Activated naive CD4-positive, alpha-beta T cell treated with anti-CD3 and anti-CD28 coated beads, Interleukin-2, amount 50 U/mL, for 16 hours (primary cell): ENCODE measurements around the gene PPP1R14D.

Experiments used
- DNase-seq: peaks from one replicate; pipeline ENCODE4 v3.0.0-alpha.2; 2020

PPP1R14D gene

DNA sequence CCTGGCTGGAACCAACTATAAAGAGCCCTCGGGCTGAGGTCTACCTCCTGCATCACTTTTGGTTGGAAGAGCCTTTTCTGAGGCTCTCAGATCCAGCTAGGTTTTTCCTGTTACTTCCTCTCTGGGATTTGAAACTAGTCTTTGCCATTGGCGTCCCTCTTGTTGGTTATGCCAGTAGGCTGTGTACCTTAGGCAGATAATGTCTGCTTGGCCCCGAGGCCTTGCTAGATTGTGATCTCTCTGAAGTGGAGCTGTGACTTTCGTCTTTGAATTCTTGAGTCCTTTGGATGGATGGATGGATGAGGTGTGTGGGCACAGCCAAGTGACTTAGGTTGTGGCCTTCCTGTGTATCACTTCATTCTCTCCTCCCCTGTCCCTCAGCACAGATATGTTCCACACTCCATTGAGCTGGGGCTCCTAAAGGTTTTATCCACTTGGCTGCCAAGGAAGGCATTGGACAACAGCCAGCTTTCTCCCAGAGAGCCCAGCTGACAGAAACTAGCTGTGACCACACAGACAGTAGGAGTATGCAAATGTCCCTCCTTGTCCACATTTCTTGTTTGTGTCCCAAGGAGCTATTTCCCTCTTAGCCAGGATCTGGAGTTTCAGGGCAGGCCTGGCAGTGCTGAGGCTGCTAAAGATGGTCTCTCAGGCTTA, 13.3 kb downstream of the PPP1R14D start:
- DNase-seq = no peak

DNA sequence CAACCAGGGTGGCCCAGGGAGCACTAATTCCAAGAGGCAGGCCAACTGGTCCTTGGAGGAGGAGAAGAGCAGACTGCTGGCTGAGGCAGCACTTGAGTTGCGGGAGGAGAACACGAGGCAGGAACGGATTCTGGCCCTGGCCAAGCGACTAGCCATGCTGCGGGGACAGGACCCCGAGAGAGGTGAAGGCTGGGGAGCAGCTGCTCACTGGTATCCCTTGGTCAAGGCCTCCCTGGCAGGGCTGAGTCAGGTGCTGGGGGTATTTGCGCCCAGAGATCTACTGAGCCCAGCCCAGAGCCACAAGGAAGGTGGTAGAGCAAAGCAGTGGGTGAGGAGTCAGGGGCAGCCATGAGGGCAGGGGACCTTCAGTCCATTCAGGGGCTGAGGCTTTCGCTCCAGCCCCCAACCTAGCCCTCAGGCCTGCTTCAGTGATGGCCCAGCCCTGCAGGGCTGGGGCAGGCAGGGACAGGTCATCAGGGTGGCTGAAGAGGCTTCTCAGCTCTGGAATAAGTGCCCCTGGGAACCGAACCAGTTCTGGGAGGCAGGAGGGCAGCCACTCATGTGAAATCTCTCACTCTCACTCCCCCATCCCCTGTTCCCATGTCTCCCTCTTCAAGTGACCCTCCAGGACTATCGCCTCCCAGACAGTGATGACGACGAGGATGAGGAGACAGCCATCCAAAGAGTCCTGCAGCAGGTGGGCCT, 15.6 kb downstream of the PPP1R14D start:
- no peak for DNase-seq

DNA sequence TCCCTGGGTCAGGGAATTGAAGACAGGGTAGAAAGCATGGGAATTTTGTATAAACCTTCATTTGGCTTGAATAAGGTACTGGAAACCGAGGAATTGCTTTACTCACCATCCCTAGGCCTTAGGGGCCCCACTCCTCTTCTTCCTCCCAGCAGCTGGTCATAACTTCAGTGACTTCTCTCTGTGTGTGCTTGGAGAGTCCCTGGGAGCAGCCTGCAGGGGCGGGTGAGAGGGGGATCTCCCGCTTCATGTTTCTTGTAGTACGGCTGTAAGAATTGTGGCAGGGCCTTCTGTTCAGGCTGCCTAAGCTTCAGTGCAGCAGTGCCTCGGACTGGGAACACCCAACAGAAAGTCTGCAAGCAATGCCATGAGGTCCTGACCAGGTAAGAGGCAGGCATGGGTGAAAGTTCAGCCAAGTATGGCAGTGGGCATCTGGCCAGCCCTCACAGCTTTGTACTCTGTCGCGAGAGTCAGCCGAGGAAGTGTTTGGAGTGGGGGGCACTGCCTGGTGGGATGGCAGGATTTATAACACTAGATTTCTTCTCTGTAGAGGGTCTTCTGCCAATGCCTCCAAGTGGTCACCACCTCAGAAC, 19.6 kb downstream of the PPP1R14D start:
- no peak for DNase-seq

DNA sequence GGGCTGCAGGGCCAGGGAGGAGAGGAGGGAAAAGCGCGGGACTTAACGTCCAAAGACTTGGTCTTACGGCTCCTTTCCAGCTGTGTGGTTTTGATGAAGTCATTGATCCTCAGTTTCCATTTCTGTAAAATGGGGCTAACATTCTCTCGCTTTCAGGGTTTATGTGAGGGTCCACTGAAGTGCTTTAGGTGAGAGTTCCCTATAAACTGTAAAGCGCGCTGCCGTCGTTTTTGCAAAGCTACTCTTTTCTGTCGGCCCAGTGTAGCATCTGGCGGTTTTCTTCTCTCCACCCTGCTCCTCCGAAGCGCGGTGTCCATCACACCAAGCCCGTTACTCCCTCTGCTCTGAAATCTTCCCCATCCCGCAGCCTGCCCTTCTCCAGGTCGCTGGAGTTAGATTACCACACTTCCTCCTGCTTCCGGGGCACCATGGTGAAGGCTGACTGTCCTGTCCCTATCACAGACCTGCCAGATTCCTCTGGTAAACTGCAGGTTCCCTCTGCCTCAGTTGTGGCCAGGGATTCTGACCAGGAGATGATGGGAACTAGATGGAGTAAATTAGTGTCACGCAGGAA, 20.5 kb downstream of the PPP1R14D start:
- no peak for DNase-seq

DNA sequence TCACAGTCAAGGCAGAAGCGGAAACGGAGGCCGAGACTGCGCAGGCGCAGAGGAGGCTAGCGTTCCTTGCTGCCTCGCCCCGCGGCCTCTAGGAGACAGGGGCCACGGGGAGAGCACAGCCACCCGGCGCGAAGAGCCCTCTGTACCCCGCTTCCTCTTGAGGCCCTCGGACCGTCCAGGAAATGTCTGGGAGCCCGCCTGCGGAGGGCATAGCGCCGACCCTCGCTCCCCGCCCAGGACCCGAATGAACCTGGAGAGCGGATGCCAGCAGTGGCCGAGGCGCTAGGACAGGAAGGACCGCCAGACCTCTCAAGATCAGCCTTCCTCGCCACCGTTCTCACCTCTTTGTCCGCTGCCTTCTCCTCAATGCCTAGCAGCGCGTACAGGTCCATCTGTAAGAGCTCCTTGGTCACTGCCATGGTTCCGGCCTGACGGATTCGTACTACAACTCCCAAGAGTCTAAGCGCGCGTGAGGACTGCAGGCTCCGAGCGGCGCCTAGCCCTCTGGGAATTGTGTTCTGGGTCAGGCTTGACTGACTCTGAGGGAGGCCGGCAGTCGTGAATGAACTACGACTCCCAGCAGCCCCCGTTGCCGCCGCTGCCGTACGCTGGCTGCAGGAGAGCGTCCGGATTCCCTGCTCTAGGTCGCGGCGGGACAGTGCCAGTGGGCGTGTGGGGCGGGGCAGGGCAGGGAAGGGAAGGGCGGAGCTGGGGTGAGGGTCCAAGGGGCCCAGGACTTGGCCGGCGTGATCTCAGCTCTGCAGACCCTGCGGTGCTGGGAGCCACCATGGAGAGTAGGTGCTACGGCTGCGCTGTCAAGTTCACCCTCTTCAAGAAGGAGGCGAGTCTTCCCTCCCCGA, 21.2 kb downstream of the PPP1R14D start, which contains the start of the genes DNAJC17 and ZFYVE19:
DNAJC17 (minus strand) TSS at position 446 of the 860 bp plus-strand sequence; CDS start at position 419, 27 bp downstream.
ZFYVE19 (plus strand) TSS at position 62 of the 860 bp plus-strand sequence; CDS start at position 563, 501 bp downstream.
- peak; percentile 95 for DNase-seq

GRCh38 chr15:40806672-40807027, 21.9 kb downstream of the PPP1R14D start:
- no peak for DNase-seq

DNA sequence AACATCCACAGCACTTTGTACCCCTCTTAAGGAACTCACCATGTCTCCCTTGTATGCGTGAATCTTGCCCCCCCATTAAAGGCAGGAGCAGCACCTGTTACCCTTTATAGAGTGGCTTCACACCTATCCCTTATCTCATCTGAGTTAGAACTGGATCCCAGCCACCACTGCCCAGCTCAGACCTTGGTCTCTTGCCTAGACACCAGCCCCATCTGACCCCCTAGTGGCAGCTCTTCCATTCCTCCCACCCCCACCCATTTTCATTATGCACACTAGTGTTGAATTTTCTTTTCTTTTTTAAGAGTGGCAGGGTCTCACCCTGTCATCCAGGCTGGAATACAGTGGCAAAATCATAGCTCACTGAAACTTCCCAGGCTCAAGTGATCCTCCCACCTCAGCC, 24.8 kb downstream of the PPP1R14D start:
- DNase-seq = no peak

- no peak for DNase-seq
Measured at GRCh38 chr15:40803076-40803475, 25.4 kb downstream of the PPP1R14D start.

DNA sequence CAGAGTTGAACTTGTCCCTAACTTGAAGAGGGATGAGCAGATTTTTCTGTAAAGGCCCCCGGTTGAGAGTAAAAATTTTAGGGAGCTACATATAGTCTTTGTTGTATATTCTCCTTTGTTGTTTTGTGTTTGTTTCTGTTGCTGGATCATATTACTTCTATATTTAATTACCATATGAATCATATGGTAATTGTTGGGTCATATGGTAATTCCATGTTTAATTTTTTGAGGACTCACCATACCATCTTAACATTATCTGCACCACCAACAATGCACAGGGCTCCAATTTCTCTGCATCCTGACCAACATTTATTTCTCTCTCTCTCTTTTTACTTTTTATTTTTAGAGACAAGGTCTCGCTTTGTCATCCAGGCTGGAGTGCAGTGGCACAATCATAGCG, 29.0 kb downstream of the PPP1R14D start:
- no peak for DNase-seq

DNA sequence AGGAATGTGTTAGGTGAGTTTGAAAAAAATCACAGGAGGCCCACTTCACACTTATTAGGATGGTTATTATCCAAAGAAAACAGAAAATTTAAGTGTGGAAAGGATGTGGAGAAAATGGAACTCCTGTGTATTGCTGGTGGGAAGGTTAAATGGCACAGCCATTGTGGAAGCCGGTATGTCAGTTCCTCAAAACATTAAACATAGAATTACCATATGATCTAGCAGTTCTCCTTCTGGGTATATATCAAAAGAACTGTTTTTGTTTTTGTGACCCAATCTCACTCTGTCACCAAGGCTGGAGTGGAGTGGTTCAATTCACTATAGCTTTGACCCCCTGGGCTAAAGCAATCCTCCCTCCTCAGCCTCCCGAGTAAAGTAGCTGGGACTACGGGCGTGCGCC, 32.0 kb downstream of the PPP1R14D start:
- DNase-seq = no peak

DNA sequence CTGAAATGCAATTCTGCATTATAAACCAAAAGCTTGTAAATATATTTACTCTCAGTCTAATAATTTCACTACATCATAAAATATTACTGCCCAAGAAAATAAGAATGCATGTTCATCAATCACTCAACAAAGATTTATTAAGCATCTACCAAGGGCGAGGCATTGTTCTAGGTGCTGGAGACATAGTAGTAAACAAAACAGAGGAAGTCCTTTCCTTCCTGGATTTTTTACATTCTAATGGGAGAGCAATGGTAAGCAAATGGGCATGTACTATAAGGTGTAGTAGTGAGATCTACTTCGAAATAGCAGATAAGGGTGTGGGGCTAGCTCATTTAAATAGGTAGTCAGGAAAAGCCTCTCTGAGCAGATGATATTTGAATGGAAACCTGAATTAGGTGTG, 32.5 kb downstream of the PPP1R14D start:
- DNase-seq = no peak

- no peak for DNase-seq
Measured at GRCh38 chr15:40793216-40793989, 35.1 kb downstream of the PPP1R14D start.

DNA sequence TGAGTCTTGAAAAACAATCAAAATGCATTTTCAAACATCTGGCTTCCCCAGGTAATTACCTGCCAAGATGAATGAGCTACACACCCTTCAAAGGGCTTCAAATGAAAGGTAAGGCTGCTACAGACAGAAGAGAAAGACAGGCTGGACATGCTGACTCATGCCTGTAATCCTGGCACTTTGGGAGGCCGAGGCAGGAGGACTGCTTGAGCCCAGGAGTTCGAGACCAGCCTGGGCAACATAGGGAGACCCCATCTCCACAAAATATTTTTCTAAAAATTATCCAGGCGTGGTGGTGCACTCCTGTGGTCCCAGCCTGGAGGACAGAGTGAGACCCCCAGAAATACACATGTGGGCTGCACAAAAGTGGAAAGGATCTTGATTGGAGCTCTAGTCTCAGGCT, 36.1 kb downstream of the PPP1R14D start:
- DNase-seq = no peak

- DNase-seq = no peak
Measured at GRCh38 chr15:40790718-40791117, 37.8 kb downstream of the PPP1R14D start.

DNA sequence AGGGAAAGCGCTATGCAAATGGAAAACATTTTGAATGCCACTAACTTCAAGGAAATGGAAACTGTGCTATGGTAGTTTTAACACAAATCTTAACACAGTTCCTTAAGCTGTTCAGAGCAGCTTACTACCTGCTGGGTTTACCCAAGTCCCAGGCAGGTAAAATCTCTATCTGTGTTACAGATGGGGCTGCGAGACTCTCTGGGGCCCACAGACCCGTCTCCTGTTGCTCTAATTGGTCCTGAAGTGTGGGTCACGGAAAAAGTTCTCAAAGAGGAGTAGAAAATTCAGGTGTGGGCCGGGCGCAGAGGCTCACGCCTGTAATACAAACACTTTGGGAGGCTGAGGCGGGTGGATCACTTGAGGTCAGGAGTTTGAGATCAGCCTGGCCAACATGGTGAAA, 38.5 kb downstream of the PPP1R14D start:
- no peak for DNase-seq

DNA sequence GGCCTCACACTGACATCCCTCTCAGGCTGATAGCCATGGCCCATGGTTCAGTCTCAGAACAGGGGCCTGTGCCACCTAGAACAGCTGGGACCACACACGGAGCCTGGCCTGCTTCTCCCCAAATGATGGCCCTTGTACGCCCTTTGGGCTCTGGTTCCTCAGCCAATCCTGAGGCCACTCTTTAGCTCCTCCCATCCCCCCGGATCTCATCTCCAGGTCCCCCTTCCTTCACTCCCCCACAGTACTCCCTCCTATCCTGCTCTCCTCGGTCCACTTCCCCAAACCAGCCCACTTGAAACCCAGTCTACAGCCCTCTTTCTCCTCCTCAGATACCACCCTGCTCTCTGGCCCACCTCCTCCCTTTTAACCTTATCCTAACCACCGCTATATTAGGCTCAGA, 39.4 kb downstream of the PPP1R14D start:
- DNase-seq = no peak

DNA sequence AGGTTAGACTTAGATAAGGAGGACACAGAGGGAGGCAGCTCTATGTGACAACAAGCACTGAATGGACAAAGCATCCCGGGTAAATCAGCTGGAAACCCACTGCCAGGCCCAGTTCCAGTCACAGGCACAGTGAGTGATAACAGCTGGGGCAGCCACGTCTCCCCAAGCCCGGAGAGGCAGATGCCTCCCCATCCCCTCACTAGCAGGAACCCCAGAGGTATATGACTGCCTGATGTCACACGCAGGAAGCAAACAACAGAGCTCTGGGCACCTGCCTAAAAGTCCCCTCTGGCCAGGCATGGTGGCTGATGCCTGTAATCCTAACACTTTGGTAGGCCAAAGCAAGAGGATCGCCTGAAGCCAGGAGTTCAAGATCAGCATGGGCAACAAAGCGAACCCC, 40.5 kb downstream of the PPP1R14D start:
- no peak for DNase-seq

DNA sequence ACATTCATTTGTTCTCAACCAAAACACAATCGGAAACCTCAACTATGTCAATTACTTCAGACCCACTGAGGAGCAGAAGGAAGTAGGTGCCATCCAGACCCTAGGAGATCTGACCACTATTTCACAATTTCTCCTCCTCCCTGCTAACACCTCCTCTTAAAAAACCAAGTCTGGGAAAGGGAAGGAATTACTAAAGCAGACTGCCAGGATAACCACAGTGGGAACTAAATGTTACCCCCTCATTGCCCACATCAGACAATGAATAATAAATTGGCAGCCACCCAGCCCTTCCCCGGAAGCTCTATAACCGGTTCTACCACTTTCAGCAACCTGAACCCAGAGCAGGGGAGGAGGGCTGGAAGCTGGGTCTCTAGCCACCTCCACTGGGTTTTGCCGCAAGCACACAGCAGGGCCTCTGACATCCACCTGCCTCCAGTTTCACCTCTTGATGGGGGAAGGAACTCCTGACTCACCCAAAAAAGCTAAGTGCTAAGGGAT, 41.1 kb downstream of the PPP1R14D start:
- DNase-seq = peak; percentile 70

DNA sequence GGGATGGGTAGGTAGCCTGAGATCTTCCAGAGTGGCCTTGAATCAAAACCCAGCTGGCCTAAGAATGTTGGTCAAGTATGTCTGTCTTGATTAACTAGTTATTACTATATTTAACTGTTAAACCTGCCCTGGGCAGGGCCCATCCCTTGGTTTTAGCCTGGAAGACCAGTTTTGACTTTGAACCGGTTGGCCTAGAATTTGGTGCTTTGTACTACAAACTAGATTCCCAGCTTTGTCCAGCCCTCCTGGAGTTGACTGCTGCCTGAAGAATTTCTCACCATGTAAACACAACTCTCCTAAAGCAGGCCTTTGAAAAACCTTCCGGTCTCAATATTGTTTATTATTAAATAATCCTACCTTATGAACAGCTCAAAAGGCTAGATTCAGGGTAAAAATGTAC, 42.7 kb downstream of the PPP1R14D start:
- DNase-seq = no peak

DNA sequence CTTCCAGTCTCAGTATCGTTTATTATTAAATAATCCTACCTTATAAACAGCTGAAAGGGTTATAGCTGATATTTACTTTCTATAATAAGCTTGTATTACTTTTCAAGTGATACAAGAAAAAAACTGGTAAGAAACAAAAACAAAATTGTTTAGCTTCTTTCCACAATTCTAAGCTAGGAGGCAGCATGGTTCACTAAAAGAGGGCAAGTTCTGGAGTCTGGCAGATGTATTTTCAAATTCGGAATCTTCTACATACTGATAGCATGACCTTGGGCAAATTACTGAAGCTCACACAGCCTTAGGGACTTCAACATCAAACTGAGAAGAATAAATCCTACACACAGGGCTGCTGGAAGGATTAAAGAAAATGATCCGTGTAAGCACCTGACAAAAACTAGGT, 43.3 kb downstream of the PPP1R14D start:
- DNase-seq = no peak

DNA sequence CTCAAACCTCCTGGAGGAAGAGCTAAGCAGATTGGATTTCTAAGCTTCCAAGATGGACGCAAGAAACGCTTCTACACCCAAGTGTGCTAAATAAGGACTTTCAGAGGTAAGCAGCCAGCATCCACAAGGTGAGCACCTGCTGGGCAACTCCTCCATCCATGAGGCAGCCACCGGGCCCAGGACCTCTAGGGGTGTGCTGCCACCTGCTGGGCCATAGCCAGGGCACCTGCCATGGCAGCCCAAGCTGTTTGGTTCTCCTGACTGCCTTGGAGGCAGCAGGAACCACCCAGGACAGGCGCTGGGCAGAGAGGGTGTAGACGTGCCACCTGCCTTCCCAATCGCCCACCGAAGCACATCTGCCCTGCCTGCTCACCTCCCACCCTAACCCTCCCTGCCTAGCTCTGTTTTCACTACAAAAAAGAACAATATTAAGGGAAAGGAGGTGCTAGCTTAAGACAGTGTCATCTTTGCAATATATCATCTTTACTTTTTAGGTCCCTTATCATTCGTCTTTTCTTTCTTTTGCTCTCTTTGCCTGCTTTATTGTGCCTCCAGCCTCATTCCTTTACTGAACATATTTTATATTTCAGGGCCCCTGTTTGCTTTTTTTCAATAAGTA, 45.8 kb downstream of the PPP1R14D start:
- DNase-seq = peak; percentile 81
